ENCODE results near the gene DDX11.
"Not testable (repeated sequence)": the region's sequence is repeated elsewhere in the genome, so short reads cannot be mapped to it uniquely, and the experiment has no call there.

The DDX11 gene

GRCh38 chr12:31098363-31098762 lies 24.7 kb downstream of the DDX11 start:
- not testable (repeated sequence) for FAIRE-seq; DNase-seq (ENCODE audit: low spot score)

- not testable (repeated sequence) for DNase-seq (ENCODE audit: low spot score); FAIRE-seq
These were observed 25.1 kb downstream of the DDX11 start for GRCh38 chr12:31098771-31099170.

- not testable (repeated sequence) for DNase-seq (ENCODE audit: low spot score); FAIRE-seq
These were observed 25.8 kb downstream of the DDX11 start for GRCh38 chr12:31099434-31099833.

GRCh38 chr12:31100503-31101208 lies 27.0 kb downstream of the DDX11 start:
- FAIRE-seq; DNase-seq (ENCODE audit: low spot score): not testable (repeated sequence)

- not testable (repeated sequence) for FAIRE-seq; DNase-seq (ENCODE audit: low spot score)
These were observed 28.5 kb downstream of the DDX11 start for GRCh38 chr12:31102125-31102524.

- not testable (repeated sequence) for DNase-seq (ENCODE audit: low spot score); FAIRE-seq
These were observed 28.9 kb downstream of the DDX11 start for GRCh38 chr12:31102596-31102995.

GRCh38 chr12:31103561-31103975 lies 29.9 kb downstream of the DDX11 start:
- FAIRE-seq, result not testable (repeated sequence)
- DNase-seq (ENCODE audit: low spot score), result peak; percentile 25

- not testable (repeated sequence) for DNase-seq (ENCODE audit: low spot score); FAIRE-seq
These were observed 30.6 kb downstream of the DDX11 start for GRCh38 chr12:31104220-31104619.

- not testable (repeated sequence) for FAIRE-seq; DNase-seq (ENCODE audit: low spot score)
These were observed 31.1 kb downstream of the DDX11 start for GRCh38 chr12:31104773-31105172.

- FAIRE-seq, result no peak
- DNase-seq (ENCODE audit: low spot score), result no peak
These were observed 32.0 kb downstream of the DDX11 start for GRCh38 chr12:31105668-31106067.

- FAIRE-seq (no peak), DNase-seq (ENCODE audit: low spot score) (no peak)
These were observed 32.6 kb downstream of the DDX11 start for GRCh38 chr12:31106101-31106803.

- not testable (repeated sequence) for DNase-seq (ENCODE audit: low spot score); FAIRE-seq
These were observed 36.1 kb downstream of the DDX11 start for GRCh38 chr12:31109773-31110172.

GRCh38 chr12:31110263-31110662 lies 36.6 kb downstream of the DDX11 start:
- DNase-seq (ENCODE audit: low spot score); FAIRE-seq: not testable (repeated sequence)

- not testable (repeated sequence) for DNase-seq (ENCODE audit: low spot score); FAIRE-seq
These were observed 41.5 kb downstream of the DDX11 start for GRCh38 chr12:31115092-31115601.

- FAIRE-seq, result peak; percentile 89
- DNase-seq (ENCODE audit: low spot score), result not testable (repeated sequence)
These were observed 43.2 kb downstream of the DDX11 start for GRCh38 chr12:31116846-31117202.

- DNase-seq (ENCODE audit: low spot score) (peak; percentile 71), FAIRE-seq (no peak)
These were observed 43.7 kb downstream of the DDX11 start for GRCh38 chr12:31117203-31118011.

GRCh38 chr12:31118347-31119191 lies 44.9 kb downstream of the DDX11 start:
- no peak for FAIRE-seq
- DNase-seq (ENCODE audit: low spot score), result peak; percentile 76

- FAIRE-seq (no peak), DNase-seq (ENCODE audit: low spot score) (no peak)
These were observed 45.6 kb downstream of the DDX11 start for GRCh38 chr12:31119192-31119802.

GRCh38 chr12:31119803-31120211 lies 46.1 kb downstream of the DDX11 start:
- DNase-seq (ENCODE audit: low spot score) (no peak), FAIRE-seq (no peak)

- FAIRE-seq (no peak), DNase-seq (ENCODE audit: low spot score) (no peak)
These were observed 46.8 kb downstream of the DDX11 start for GRCh38 chr12:31120392-31121008.
